Peyer's patch (tissue), 4 donors: Measurements from ENCODE around the gene DERL3.

ENCODE experiments used
- CTCF ChIP-seq, 6 experiments: fragments of 450-650 bp in 4 of 6; fragments of 200-600 bp in 2 of 6; sonication (generic) in 1 of 6; IDR thresholded peaks; one replicate each; pipeline ENCODE4 v1.5.1; 2017 to 2019; ENCODE audit warnings: antibody characterized with exemption in 6 of 6, mild to moderate bottlenecking in 3 of 6, moderate library complexity in 1 of 6
- POLR2A ChIP-seq, 2 donors: fragments of 450-650 bp; IDR thresholded peaks; one replicate each; pipeline ENCODE4 v1.5.1; 2017; ENCODE audit warnings: antibody characterized with exemption in 2 of 2, mild to moderate bottlenecking in 2 of 2, moderate library complexity in 2 of 2

- no peak for TF ChIP-seq POLR2A (IDR thresholded peaks at IDR 0.05)
- no peak for TF ChIP-seq CTCF (IDR thresholded peaks at IDR 0.05)
Measured at GRCh38 chr22:23831261-23831660, 7.5 kb downstream of the DERL3 start.
